Transverse colon (tissue), 3 donors: ENCODE results near the gene MOGAT1.

ENCODE experiments used
- EP300 ChIP-seq: sonication (generic); formaldehyde crosslinking; IDR thresholded peaks from one replicate; pipeline ENCODE4 v1.6.1; 2017; ENCODE audit warnings: antibody characterized with exemption, low read depth
- POLR2A ChIP-seq: fragments of 450-650 bp; IDR thresholded peaks from one replicate; pipeline ENCODE4 v1.6.1; 2016; ENCODE audit warnings: antibody characterized with exemption, mild to moderate bottlenecking, moderate library complexity
- TF ChIP-seq, protein P1 (sequence below), 5 experiments: fragments of 200-600 bp in 3 of 5; fragments of 450-650 bp in 2 of 5; sonication (generic) in 3 of 5; IDR thresholded peaks; 1 replicate in 2 of 5; 2 replicates in 3 of 5; pipeline ENCODE4 v1.5.1; 2016 to 2017; ENCODE audit warnings: antibody characterized with exemption in 5 of 5, inconsistent platforms in 3 of 5, mild to moderate bottlenecking in 2 of 5, moderate library complexity in 1 of 5

DNA sequence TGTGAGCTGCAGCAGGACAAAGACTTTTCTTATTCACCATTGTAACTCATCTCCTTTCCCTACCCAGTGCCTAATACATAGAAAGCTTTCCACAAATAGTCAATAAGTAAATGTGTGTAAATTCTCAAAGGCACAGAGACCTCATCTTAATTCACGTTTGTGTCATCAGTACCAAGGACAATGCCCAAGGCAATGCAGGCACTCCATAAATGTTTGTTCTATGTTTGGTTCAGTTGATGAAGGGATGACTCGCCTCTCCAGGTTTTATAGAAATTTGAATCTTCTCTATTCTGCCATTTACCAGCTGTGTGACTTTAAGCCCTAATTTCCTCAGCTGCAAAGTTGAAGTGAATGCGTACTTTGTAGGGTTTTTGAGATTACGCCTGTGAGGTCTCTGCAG lies 2.1 kb upstream of the MOGAT1 start:
- TF ChIP-seq, protein P1, sequence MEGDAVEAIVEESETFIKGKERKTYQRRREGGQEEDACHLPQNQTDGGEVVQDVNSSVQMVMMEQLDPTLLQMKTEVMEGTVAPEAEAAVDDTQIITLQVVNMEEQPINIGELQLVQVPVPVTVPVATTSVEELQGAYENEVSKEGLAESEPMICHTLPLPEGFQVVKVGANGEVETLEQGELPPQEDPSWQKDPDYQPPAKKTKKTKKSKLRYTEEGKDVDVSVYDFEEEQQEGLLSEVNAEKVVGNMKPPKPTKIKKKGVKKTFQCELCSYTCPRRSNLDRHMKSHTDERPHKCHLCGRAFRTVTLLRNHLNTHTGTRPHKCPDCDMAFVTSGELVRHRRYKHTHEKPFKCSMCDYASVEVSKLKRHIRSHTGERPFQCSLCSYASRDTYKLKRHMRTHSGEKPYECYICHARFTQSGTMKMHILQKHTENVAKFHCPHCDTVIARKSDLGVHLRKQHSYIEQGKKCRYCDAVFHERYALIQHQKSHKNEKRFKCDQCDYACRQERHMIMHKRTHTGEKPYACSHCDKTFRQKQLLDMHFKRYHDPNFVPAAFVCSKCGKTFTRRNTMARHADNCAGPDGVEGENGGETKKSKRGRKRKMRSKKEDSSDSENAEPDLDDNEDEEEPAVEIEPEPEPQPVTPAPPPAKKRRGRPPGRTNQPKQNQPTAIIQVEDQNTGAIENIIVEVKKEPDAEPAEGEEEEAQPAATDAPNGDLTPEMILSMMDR (IDR thresholded peaks at IDR 0.05): no peak
- TF ChIP-seq POLR2A (no peak), EP300 (no peak)
